Endothelial cell of umbilical vein (primary cell): Measurements from ENCODE around the gene SPRED1. TPM values are rescaled to one million over a fixed set of nuclear protein-coding genes. Genes with fewer than 3 reads are reported as not detected.

Experiments used
- BruUV-seq: library from RNA; stranded (reverse); fragments of 400-500 nt; replicated peaks from 2 replicates; lab custom pipeline; 2021; lab: Mats Ljungman, UMichigan
- CTCF ChIA-PET: fragments of 300-600, 350-600 bp; sonication (Branson Sonifier 250); formaldehyde crosslinking; loops from one replicate; lab custom pipeline; 2021; ENCODE audit warnings: antibody characterized with exemption, inconsistent platforms; lab: Charles Lee
- POLR2A ChIA-PET: fragments of 300-600, 350-600 bp; sonication (Branson Sonifier 250); formaldehyde crosslinking; loops from one replicate; lab custom pipeline; 2021; ENCODE audit warnings: antibody characterized with exemption, inconsistent platforms; lab: Charles Lee
- DNase-seq: peaks from one replicate; pipeline ENCODE4 v3.0.0-alpha.2; 2011; ENCODE audit warnings: low read depth, low spot score
- FAIRE-seq: peaks from 2 replicates; lab custom pipeline; 2011; peaks lifted over from hg19 to GRCh38; lab: Jason Lieb, UNC
- H2AFZ ChIP-seq: 2 replicates; pipeline ENCODE4 v1.6.0; 2012; ENCODE audit warnings: low read depth, low read length, control low read depth, inconsistent platforms
- H3K27ac ChIP-seq: 2 replicates; pipeline ENCODE4 v1.5.1; 2011; ENCODE audit warnings: low read depth, mild to moderate bottlenecking, control low read depth, low read length, moderate library complexity; ENCODE audit not compliant: insufficient read depth
- H3K27me3 ChIP-seq, 2 experiments: 2 replicates each; pipeline versions ENCODE4 v1.6.0 to v1.6.1; 2011; ENCODE audit warnings: low read length in 2 of 2, mixed read lengths in 1 of 2; ENCODE audit not compliant: control insufficient read depth in 2 of 2, insufficient read depth in 2 of 2
- H3K36me3 ChIP-seq, 2 experiments: 2 replicates in 1 of 2; 3 replicates in 1 of 2; pipeline ENCODE4 v1.5.1; 2011; ENCODE audit warnings: low read length in 2 of 2, mild to moderate bottlenecking in 1 of 2, moderate library complexity in 1 of 2; ENCODE audit not compliant: control insufficient read depth in 2 of 2, insufficient read depth in 2 of 2; ENCODE audit errors: extremely low read depth in 1 of 2
- H3K4me1 ChIP-seq: 3 replicates; pipeline ENCODE4 v1.5.1; 2011; ENCODE audit warnings: mild to moderate bottlenecking, low read length; ENCODE audit not compliant: control insufficient read depth, insufficient read depth; ENCODE audit errors: extremely low read depth
- H3K4me2 ChIP-seq: 2 replicates; pipeline ENCODE4 v1.6.1; 2011; ENCODE audit warnings: low read length, control low read depth, mixed read lengths; ENCODE audit not compliant: insufficient read depth
- H3K4me3 ChIP-seq, 3 experiments: fragments of 200-600 bp in 1 of 3; sonication (generic), shearing (Covaris generic) in 1 of 3; replicated peaks in 1 of 3; 2 replicates each; pipeline ENCODE4 v1.5.1; 2011 to 2016; ENCODE audit warnings: control low read depth in 3 of 3, low read length in 3 of 3, mild to moderate bottlenecking in 2 of 3, inconsistent platforms in 1 of 3, low read depth in 1 of 3, moderate library complexity in 1 of 3; ENCODE audit not compliant: insufficient read depth in 1 of 3
- H3K79me2 ChIP-seq: 2 replicates; pipeline ENCODE4 v1.6.0; 2012; ENCODE audit warnings: low read length, inconsistent platforms; ENCODE audit not compliant: control insufficient read depth, insufficient read depth
- H3K9ac ChIP-seq: replicated peaks from 2 replicates; pipeline ENCODE3; 2011; ENCODE audit warnings: low read length, control low read depth; ENCODE audit not compliant: insufficient read depth; ENCODE audit errors: extremely low read depth
- H3K9me1 ChIP-seq: replicated peaks from 3 replicates; pipeline ENCODE4 v1.6.0; 2011; ENCODE audit warnings: mild to moderate bottlenecking, low read length; ENCODE audit not compliant: control insufficient read depth, insufficient read depth; ENCODE audit errors: extremely low read depth
- H3K9me3 ChIP-seq: replicated peaks from 2 replicates; pipeline ENCODE4 v1.5.1; 2012; ENCODE audit warnings: low read length, inconsistent platforms; ENCODE audit not compliant: control insufficient read depth, insufficient read depth
- H4K20me1 ChIP-seq: replicated peaks from 2 replicates; pipeline ENCODE3; 2011; ENCODE audit warnings: mild to moderate bottlenecking, low read length; ENCODE audit not compliant: control insufficient read depth, insufficient read depth; ENCODE audit errors: extremely low read depth
- CTCF ChIP-seq, 2 donors: IDR thresholded peaks; 1 replicate in 1 of 2; 2 replicates in 1 of 2; pipeline ENCODE4 v1.5.1; 2011; ENCODE audit warnings: low read length in 2 of 2, mild to moderate bottlenecking in 2 of 2, moderate library complexity in 2 of 2, control low read depth in 1 of 2, inconsistent platforms in 1 of 2, low read depth in 1 of 2; ENCODE audit not compliant: insufficient read depth in 1 of 2; ENCODE audit errors: extremely low read depth in 1 of 2
- EZH2 ChIP-seq: IDR thresholded peaks from 2 replicates; pipeline ENCODE4 v1.6.1; 2012; ENCODE audit warnings: borderline replicate concordance, low read depth, mild to moderate bottlenecking, moderate library complexity, low read length, inconsistent platforms; ENCODE audit not compliant: severe bottlenecking
- FOS ChIP-seq: IDR thresholded peaks from 2 replicates; pipeline ENCODE4 v1.6.1; 2011; ENCODE audit warnings: mild to moderate bottlenecking, low read length, moderate library complexity, borderline replicate concordance; ENCODE audit not compliant: insufficient read depth
- GATA2 ChIP-seq: IDR thresholded peaks from 2 replicates; pipeline ENCODE4 v1.7.0; 2011; ENCODE audit warnings: low read depth, mild to moderate bottlenecking, moderate library complexity, mixed read lengths, low read length; ENCODE audit not compliant: insufficient read length, insufficient read depth
- JUN ChIP-seq: IDR thresholded peaks from 2 replicates; pipeline ENCODE4 v1.6.1; 2011; ENCODE audit warnings: borderline replicate concordance, low read depth; ENCODE audit not compliant: insufficient read length, insufficient read depth
- MAX ChIP-seq: IDR thresholded peaks from 2 replicates; pipeline ENCODE4 v1.6.1; 2011; ENCODE audit not compliant: insufficient read depth, insufficient read length
- MYC ChIP-seq: IDR thresholded peaks from one replicate; pipeline ENCODE4 v1.6.1; 2011; ENCODE audit warnings: mild to moderate bottlenecking, low read depth, low read length
- POLR2A ChIP-seq: IDR thresholded peaks from 2 replicates; pipeline ENCODE4 v1.6.1; 2012; ENCODE audit warnings: low read depth, mild to moderate bottlenecking, control low read depth, low read length
- POLR2AphosphoS5 ChIP-seq: IDR thresholded peaks from 2 replicates; pipeline ENCODE4 v1.6.1; 2012; ENCODE audit warnings: low read depth, mild to moderate bottlenecking, control low read depth, low read length, moderate library complexity; ENCODE audit not compliant: insufficient read depth
- dilution Hi-C: fragments of 300-500 bp; cut with MboI; formaldehyde crosslinking; loops from one replicate; pipeline ENCODE4 v1.15.0; 2019; ENCODE audit warnings: low sequenced_read_pairs; ENCODE audit not compliant: extremely low pct_ligation_motif_present
- intact Hi-C: fragments of 100-400 bp; cut with micrococcal nuclease; formaldehyde crosslinking; loops from one replicate; pipeline ENCODE4 v1.10.0; 2022
- polyA plus RNA-seq, 4 experiments: library from polyadenylated mRNA; depleted of rRNA in 3 of 4; stranded (reverse) in 3 of 4; unstranded in 1 of 4; fragments of >200 nt; gene quantifications; 2 replicates each; pipeline versions ENCODE4 v1.2.1 to v1.2.3, GENCODE V29; 2011 to 2012; ENCODE audit warnings: missing spikeins in 1 of 4
- total RNA-seq: library from RNA; stranded (reverse); gene quantifications from 2 replicates; pipeline ENCODE4 v1.2.3, GENCODE V29; 2021

The SPRED1 gene
- total and polyA plus RNA-seq, 2 donors (not counting 3 experiments of a cell fraction or from before 2014, with no cell fraction given): 1.3 to 10.7 TPM

GRCh38 chr15:38373016-38373415 is 120.4 kb downstream of the SPRED1 start:
- CTCF ChIA-PET: no interaction called here
- BruUV-seq: no TSS peak
- Histone ChIP-seq H3K79me2 (no peaks in the 10 kb centered on the region), H3K4me2 (no peak overlapping the region), H3K4me1 (peaks cover 14% of the 10 kb centered on the region), H4K20me1 (no peaks in the 10 kb centered on the region), H3K4me3 (no peak overlapping the region), H3K9me1 (no peaks in the 10 kb centered on the region), H3K9me3 (no peaks in the 10 kb centered on the region), H2AFZ (no peak overlapping the region), H3K9ac (no peak overlapping the region), H3K27me3 (peaks cover 1 to 2% of the 10 kb centered on the region in 2 experiments), H3K36me3 (no peaks in the 10 kb centered on the region), H3K27ac (no peak overlapping the region)
- TF ChIP-seq GATA2 (no peak), MAX (no peak), POLR2AphosphoS5 (no peak), MYC (no peak), POLR2A (no peak), EZH2 (no peak), JUN (no peak), CTCF (IDR thresholded peaks at IDR 0.05; ENCODE audit: extremely low read depth in 1 of 2, insufficient read depth in 1 of 2, low read depth in 1 of 2, low read length in 2 of 2) (no peak), FOS (no peak)
- dilution Hi-C loops: loop anchor here (25.0 kb wide), 1 partner anchor 361 kb away; no protein-coding TSS in a partner anchor
- DNase-seq (no peak), FAIRE-seq (no peak)
- POLR2A ChIA-PET: no interaction called here
- intact Hi-C loops: no loop called here
